CD4-positive, alpha-beta T cell treated with Interleukin-6 for 4 hours (primary cell): ENCODE data around the gene NXT2.
"Not testable (repeated sequence)": the region's sequence is repeated elsewhere in the genome, so short reads cannot be mapped to it uniquely, and the experiment has no call there.

Experiments
- DNase-seq: peaks from one replicate; pipeline ENCODE4 v3.0.0-alpha.2; 2020; ENCODE audit warnings: mixed read lengths

Gene NXT2

DNA sequence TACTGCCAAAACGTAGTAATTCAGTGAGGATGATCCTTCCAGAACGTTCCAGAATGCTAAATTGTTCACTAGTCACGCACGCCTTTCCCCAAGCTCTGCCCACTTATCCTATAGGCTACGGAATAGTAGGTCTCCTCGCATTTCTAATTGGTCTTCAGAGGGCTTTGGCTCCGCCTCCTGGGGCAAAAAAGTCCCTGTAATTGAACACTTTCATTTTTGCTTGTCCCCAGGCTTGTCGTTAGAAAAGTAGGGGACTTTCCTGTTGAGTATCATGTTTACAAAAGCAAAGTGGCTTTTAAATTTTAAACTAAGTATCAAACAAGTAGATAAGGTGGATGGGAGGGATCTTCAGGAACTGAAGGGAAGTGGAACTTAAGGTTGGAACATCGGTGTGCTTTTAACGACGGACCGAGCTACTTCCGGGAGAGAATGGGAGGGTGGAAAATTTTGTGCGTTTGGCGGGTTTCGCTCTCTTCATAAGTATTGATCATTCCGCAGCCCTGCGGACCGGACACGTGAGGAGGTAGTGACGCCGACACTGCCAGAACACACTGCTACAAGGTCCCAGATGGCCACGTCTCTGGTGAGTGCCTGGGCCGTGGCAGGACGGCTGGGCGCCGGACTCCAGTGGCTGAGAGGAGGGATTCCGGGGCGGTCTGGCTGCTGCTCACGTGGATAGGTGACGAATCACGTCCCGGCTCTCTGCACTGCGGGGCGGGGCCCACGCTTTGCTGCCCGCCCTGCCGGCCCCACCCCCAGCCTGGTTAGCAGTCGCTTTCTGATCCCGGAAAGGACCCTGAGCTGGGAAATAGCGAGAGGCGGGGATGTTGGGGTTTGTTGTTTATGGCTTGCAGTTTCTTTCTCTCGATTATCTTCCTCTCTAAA, at the start of gene NXT2:
NXT2 (plus strand) TSS at position 406 of the 885 bp plus-strand sequence; CDS start at position 569, 163 bp downstream.
- DNase-seq, result peak; percentile 88

DNA sequence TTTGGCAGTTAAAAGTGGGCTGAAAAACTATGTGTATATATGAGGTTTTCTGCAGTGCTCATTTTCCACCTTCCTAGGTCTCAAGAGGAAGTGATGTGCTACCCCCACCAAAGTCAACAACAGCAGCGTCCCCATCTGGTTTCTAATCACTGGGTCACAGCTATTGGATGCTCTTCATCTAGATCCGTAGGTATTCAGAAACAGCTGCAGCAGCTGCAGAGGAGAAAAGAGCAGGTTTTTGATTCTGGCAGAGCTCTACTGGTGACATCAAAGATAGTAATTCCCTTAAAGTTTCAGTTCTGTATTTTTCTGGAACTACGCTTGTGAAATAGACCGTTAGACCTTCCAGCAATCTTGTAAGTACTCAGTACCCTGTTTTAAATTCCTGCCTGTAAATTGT, 49.0 kb upstream of the NXT2 start:
- DNase-seq, result no peak

DNA sequence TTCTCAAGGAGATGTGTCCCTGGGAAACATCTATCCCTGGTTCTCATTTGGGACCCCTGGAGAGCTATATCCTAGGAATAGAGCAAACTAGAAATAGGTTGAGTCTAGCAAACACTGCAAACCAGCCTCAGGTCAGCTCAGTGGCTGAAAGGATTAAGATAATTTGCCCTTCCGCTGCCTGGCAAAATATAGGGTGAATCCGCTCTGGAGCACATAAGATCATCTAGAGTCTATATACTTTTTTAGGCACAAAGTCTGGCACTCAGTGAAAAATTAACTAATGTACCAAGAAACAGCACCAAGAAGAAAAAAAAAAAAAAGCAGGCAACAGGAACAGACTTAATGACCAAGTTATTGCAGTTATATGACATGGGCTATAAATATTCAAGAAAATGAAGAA, 47.5 kb upstream of the NXT2 start:
- no peak for DNase-seq

DNA sequence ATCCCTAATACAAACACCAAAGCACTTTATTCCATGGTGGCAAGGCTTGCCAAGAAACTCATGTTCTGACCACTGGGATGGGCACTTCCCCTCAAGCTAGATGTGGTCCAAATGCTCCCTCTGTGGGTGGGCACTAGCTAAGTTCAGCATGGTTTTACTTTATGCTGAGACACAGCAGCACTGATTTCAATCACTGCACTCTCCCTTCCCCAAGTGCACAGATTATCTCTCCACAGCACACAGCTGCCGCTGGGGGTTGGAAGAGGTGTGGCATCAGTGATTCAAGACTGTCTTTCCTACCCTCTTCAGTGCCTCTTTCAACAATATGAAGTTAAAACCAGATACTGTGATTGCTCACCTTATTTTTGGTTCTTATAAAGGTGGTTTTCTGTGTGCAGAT, 38.2 kb upstream of the NXT2 start:
- no peak for DNase-seq

DNA sequence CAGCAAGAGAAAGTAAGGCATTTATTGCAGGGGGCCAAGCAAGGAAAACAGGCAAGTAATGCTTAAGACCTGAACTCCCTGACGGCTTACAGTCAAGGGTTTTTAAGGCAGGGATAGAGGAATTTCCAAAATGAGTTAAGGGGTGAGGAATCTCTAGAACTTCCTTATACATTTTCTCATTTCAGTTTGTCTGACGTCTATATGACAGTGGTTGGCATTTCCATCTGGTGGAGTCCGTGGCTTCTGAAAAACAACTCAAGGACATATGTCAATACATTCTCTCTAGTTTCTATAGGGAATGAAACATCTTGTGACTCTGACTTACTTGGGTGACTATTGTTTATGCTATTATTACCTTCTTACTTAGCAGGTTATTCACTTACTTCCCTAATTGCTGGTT, 35.5 kb upstream of the NXT2 start:
- no peak for DNase-seq

DNA sequence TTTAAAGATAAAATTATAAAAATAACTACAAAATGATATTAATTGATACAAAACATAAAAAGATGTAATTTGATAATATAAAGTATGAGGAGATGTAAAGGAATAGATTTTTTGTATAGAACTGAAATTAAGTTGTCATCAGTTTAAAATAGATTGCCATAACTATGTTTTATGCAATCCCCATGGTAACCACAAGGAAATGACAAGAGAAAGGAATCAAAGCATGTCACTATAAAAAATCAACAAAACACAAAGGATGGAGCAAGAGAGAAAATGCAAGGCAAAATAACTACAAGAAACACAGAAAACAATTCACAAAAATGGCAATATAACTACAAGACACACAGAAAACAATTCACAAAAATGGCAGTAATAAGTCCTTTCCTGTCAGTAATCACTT, 27.7 kb upstream of the NXT2 start:
- no peak for DNase-seq

DNA sequence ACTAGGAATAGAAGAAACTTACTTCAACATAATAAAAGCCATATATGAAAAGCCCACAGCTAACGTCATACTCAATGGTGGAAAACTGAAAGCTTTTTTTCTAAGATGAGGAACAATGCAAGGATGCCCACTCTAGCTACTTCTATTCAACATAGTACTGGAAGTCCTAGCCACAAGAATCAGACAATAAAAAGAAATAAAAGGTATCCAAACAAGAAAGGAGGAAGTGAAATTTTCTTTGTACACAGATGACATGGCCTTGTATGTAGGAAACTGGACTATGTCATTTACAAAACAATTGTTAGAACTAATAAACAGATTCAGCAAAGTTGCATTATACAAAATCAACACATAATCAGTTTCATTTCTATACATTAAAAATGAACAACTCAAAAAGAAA, 25.5 kb upstream of the NXT2 start:
- DNase-seq, result no peak

DNA sequence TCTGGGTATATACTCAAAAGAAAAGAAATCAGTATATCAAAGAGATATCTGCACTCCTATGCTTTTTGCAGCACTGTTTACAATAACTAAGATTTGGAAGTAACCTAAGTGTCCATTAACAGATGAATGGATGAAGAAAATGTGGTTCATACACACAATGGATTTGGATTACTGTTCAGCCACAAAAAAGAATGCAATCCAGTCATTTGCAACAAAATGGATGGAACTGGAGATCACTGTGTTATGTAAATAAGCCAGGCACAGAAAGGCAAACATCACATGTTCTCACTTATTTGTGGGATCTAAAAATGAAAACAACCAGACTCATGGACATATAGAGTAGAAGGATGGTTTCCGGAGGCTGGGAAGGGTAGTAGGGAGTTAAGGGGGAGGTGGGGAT, 17.6 kb upstream of the NXT2 start:
- no peak for DNase-seq

DNA sequence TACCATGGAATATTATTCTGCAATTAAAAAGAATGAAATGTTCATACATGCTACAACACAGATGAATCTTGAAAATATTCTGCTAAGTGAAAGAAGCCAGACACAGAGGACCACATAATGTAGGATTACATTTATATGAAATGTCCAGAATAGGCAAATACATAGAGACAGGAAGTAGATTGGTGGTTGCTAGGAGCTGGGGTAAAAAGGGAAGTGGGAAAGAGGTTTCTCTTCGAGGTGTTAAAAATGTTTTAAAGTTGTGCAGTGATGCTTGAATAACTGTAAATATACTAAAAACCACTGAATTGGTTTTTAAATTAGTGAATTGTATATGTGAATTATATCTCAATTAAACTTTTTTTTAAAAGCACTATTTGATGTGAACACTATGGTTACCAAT, 3.6 kb upstream of the NXT2 start:
- no peak for DNase-seq

DNA sequence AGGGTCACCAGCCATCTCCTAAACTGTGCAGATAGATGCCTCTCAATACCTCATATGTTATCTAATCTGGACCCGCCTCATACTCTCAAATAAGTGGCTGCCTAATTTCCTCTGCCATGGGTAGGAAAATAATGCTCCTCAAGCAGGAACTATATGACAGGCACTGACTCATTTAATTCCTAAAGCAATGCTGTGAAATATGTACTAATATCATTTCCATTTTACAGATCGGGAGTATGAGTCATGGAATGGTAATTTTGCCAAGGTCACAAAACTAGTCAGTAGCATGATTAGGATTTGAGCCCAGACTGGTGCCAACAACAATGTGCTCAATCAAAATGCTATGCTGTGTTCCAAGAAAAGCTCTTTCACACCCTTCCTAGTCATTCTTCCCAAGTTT, 3.0 kb upstream of the NXT2 start:
- DNase-seq, result no peak

DNA sequence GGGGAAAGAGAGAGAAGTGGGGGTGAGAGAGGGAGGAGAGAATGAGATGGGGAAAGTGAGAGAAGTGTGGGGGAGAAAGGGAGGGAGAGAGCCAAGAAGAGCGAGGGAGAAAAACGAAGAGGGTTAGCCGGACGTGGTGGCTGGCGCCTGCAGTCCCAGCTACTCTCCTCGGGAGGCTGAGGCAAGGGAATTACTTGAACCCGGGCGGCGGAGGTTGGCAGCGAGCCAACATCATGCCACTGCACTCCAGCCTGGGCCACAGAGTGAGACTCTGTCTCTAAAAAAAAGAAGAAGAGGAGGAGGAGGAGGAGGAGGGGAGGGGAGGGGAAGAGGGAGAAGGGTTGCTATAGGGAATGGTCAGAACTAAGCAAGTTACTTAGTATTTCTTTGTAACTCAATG, 1.7 kb upstream of the NXT2 start:
- no peak for DNase-seq

DNA sequence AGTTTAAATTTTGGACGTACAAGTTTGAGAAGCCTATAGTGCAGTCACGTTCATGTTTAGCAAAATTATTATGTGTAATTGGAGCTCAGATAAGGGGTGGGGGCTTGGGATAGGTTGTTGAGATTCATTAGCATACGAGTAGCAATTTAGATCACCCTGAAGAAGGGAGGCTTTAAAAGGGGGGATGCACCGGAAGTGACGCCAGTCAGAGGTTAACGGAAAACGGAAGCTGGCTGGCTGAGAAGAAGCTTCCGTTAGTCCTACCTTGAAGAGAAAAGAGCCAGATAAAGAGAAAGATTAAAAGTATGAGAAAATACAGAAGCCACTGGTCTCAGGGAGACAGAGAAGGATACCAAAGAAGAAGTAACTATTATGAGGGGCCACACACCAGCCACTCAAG, 1.1 kb upstream of the NXT2 start:
- DNase-seq, result no peak

DNA sequence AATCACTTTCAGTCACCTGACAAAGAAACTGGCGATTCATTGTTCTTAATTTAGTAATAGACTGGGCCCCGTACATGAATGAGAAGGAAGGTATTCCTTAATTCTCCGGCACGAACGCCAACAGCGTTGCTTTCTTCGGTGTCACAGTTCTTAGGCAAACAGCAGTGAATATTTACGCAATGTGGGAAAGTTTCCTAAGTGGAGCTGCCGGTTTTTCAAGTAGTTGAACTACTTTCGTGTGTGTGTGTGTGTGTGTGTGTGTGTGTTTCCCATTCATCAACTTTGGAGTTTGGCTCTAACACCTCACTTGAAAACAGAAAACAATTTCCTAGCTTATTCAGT, 651 bp downstream of the NXT2 start:
- no peak for DNase-seq

DNA sequence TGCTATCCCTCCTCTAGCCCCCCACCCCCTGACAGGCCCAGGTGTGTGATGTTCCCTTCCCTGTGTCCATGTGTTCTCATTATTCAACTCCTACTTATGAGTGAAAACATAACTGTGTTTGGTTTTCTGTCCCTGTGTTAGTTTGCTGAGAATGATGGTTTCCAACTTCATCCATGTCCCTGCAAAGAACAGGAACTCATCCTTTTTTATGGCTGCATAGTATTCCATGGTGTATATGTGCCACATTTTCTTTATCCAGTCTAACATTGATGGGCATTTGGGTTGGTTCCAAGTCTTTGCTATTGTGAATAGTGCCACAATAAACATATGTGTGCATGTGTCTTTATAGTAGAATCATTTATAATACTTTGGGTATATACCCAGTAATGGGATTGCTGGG, 2.4 kb downstream of the NXT2 start:
- DNase-seq, result not testable (repeated sequence)

DNA sequence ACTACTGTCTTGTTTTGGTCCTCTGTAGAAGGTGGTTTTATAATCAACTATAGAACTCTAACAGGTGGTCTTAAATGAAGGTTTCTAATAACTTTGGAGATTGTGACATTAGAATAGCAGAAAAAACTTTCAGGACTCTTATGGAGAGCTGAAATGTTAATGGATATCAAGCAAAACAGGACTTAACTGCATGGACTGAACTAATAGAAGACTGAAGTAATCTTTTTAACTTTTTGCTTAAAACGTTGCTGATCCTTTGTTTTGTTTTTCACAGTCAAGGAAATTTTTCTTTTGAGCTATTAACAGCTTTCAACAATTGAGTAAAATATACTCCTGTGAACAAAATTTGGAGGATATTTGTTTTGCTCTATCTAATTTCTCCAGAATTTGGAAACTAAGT, 17.2 kb downstream of the NXT2 start:
- no peak for DNase-seq

DNA sequence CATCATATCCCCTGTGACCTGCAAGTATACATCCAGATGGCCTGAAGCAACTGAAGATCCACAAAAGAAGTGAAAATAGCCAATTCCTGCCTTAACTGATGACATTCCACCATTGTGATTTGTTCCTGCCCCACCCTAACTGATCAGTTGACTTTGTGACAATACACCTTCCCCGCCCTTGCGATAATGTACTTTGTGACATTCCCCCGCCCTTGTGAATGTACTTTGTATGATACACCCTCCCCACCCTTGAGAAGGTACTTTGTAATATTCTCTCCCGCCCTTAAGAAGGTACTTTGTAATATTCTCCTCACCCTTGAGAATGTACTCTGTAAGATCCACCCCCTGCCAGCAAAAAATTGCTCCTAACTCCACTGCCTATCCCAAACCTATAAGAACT, 39.4 kb downstream of the NXT2 start:
- not testable (repeated sequence) for DNase-seq

DNA sequence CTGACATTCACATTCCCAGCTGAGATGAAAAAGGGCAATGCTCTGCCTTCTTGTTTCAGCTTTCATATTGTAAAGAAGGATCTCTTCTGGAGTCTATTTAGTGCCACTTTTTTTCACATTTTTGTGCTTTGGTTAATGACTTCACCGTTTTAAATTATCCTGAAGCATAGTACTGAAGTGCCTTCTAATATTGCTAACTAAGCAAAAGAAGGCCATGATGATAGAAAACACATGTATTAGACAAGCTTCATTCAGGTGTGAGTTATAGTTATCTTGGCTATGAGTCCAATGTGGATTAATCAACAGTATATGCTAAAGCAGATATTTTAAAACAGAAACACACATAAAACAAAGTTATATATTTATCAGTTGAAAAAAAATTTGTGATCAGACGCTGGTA, 40.4 kb downstream of the NXT2 start:
- DNase-seq, result no peak

DNA sequence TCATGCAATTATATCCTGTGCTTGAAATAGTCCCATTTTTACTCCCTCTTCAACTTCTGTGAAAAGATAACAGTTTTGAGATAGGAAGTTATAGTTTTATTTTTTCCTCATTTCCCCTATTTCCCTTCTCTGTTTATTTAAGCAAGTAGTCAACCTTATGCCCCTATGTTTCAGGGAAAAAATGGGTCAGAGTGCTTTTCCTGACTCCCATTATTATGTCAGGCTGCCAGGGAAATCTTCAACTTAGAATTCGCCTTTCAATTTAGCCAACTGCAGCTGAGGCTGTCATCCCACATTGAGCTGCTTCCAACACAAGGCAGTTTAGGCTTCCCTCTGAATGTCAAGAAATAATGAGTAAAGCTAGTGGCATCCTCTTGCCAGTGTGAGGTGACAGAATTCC, 42.3 kb downstream of the NXT2 start:
- DNase-seq, result no peak

DNA sequence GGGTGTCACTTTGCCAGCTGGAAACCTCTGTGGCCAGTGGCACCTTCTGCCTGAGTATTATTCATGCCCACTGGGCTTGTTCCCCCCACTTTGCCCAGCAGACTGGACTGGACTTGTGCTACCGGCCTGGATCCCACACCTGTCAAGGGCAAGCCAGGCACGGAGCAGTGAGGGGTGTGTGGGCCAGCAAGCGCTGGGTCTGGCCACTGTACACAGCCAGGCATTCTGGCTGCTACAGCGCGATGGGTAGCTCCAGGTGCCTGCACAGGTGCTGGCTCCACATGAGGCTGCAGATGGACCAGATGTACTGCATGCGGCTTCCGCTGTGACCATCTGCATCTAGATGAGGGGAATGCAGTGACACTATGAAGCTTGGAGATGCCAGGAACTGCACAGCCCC, 48.8 kb downstream of the NXT2 start:
- DNase-seq, result no peak

DNA sequence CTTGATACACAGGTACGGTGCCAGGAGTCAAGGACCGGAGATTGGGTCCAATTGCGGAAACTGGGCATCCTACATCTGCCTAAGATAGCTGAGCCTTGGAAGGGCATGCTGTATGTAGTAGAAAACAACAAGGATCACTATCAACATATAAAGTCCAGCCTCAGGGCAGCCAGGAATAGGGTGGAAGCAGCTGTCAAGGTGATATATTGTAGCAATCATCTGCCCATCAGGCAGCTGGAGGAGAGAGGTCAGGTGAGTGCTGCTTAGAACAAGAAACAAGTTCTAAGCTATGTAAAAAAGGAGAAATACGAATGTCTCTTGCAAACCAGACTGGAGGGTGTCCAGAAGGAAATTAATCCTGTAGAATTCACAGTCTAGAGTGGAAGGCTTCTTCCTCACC, 53.5 kb downstream of the NXT2 start:
- no peak for DNase-seq
